H1 (cell line): ENCODE results near the gene TOMM22. TPM values are rescaled to one million over a fixed set of nuclear protein-coding genes. Genes with fewer than 3 reads are reported as not detected.

Source experiments
- CTCF ChIA-PET: fragments of 300-600 bp; sonication (Branson Sonifier 250); formaldehyde crosslinking; loops from one replicate; lab custom pipeline; 2021; ENCODE audit not compliant: partially characterized antibody; lab: Charles Lee
- POLR2A ChIA-PET: fragments of 300-600 bp; sonication (Branson Sonifier 250); formaldehyde crosslinking; loops from one replicate; lab custom pipeline; 2021; ENCODE audit warnings: inconsistent platforms; ENCODE audit not compliant: partially characterized antibody; lab: Charles Lee
- DNase-seq, 2 experiments: peaks; one replicate each; pipeline versions ENCODE4 v3.0.0 to v3.0.0-alpha.2; 2010 to 2022; ENCODE audit warnings: low spot score in 2 of 2, low read depth in 1 of 2, mixed read lengths in 1 of 2
- FAIRE-seq: peaks from 2 replicates; lab custom pipeline; 2011; peaks lifted over from hg19 to GRCh38; lab: Jason Lieb, UNC
- H2AFZ ChIP-seq: 2 replicates; pipeline ENCODE4 v1.8.1; 2012; ENCODE audit warnings: low read length, inconsistent platforms
- H2AK5ac ChIP-seq: 2 replicates; pipeline ENCODE4 v1.6.1; 2013; ENCODE audit warnings: low read depth, low read length
- H2BK120ac ChIP-seq: replicated peaks from 2 replicates; pipeline ENCODE3; 2013; ENCODE audit warnings: low read depth, low read length, inconsistent platforms
- H2BK12ac ChIP-seq: 2 replicates; pipeline ENCODE4 v1.6.1; 2013; ENCODE audit warnings: low read depth, low read length
- H2BK15ac ChIP-seq: 2 replicates; pipeline ENCODE4 v1.6.1; 2013; ENCODE audit warnings: low read length
- H2BK20ac ChIP-seq: 2 replicates; pipeline ENCODE4 v1.6.1; 2013; ENCODE audit warnings: low read length
- H2BK5ac ChIP-seq: 2 replicates; pipeline ENCODE4 v1.6.1; 2013; ENCODE audit warnings: low read depth, low read length
- H3K14ac ChIP-seq: 2 replicates; pipeline ENCODE4 v1.6.1; 2013; ENCODE audit warnings: inconsistent platforms; ENCODE audit not compliant: insufficient read length
- H3K18ac ChIP-seq: 2 replicates; pipeline ENCODE4 v1.6.1; 2013; ENCODE audit warnings: low read length; ENCODE audit errors: extremely low read depth
- H3K23ac ChIP-seq: 2 replicates; pipeline ENCODE4 v1.6.1; 2013; ENCODE audit warnings: inconsistent platforms; ENCODE audit not compliant: insufficient read length
- H3K23me2 ChIP-seq: 2 replicates; pipeline ENCODE4 v1.6.1; 2013; ENCODE audit warnings: low read depth, low read length
- H3K27ac ChIP-seq: 2 replicates; pipeline ENCODE4 v1.6.1; 2011; ENCODE audit warnings: low read depth, low read length, inconsistent platforms
- H3K27me3 ChIP-seq, 4 experiments: replicated peaks in 1 of 4; 1 replicate in 1 of 4; 2 replicates in 3 of 4; pipeline versions ENCODE4 v1.6.1 to v1.8.1; 2011 to 2013; ENCODE audit warnings: low read length in 3 of 4, mild to moderate bottlenecking in 3 of 4, inconsistent platforms in 2 of 4, mixed read lengths in 2 of 4, moderate library complexity in 1 of 4; ENCODE audit not compliant: control insufficient read depth in 3 of 4, insufficient read depth in 3 of 4; ENCODE audit errors: extremely low read depth in 1 of 4
- H3K36me3 ChIP-seq, 4 experiments: 2 replicates each; pipeline versions ENCODE4 v1.6.1 to v1.8.1; 2011 to 2013; ENCODE audit warnings: mild to moderate bottlenecking in 4 of 4, low read length in 3 of 4, moderate library complexity in 2 of 4, control low read depth in 1 of 4, inconsistent platforms in 1 of 4; ENCODE audit not compliant: insufficient read depth in 4 of 4, control insufficient read depth in 2 of 4
- H3K4ac ChIP-seq: replicated peaks from 2 replicates; pipeline ENCODE3; 2013; ENCODE audit warnings: low read length, low read depth, mixed read lengths, inconsistent platforms; ENCODE audit not compliant: insufficient read length
- H3K4me1 ChIP-seq, 4 experiments: replicated peaks in 1 of 4; 1 replicate in 1 of 4; 2 replicates in 3 of 4; pipeline versions ENCODE4 v1.6.1 to v1.8.1; 2011 to 2013; ENCODE audit warnings: low read length in 3 of 4, inconsistent platforms in 2 of 4, mixed read lengths in 1 of 4; ENCODE audit not compliant: insufficient read depth in 4 of 4, control insufficient read depth in 3 of 4
- H3K4me2 ChIP-seq, 2 experiments: 2 replicates each; pipeline versions ENCODE4 v1.6.1 to v1.8.1; 2011 to 2013; ENCODE audit warnings: low read depth in 2 of 2, low read length in 2 of 2, control low read depth in 1 of 2, inconsistent platforms in 1 of 2, mild to moderate bottlenecking in 1 of 2; ENCODE audit not compliant: insufficient read depth in 1 of 2
- H3K4me3 ChIP-seq, 4 experiments: fragments of 200-600, 300-600 bp in 1 of 4; sonication (generic), shearing (Covaris generic), sonication (Bioruptor Twin) in 1 of 4; 2 replicates each; pipeline versions ENCODE4 v1.5.1 to v1.8.1; 2011 to 2016; ENCODE audit warnings: low read length in 4 of 4, low read depth in 3 of 4, control low read depth in 2 of 4, inconsistent platforms in 2 of 4, mild to moderate bottlenecking in 2 of 4, mixed read lengths in 1 of 4, moderate library complexity in 1 of 4; ENCODE audit not compliant: insufficient read depth in 2 of 4; ENCODE audit errors: extremely low read depth in 1 of 4
- H3K56ac ChIP-seq: replicated peaks from 2 replicates; pipeline ENCODE3; 2013; ENCODE audit warnings: low read depth, mild to moderate bottlenecking, mixed read lengths, low read length, inconsistent platforms; ENCODE audit not compliant: insufficient read length
- H3K79me1 ChIP-seq: 2 replicates; pipeline ENCODE4 v1.6.1; 2013; ENCODE audit warnings: low read depth, low read length, control low read depth
- H3K79me2 ChIP-seq, 2 experiments: 2 replicates each; pipeline versions ENCODE4 v1.6.1 to v1.8.1; 2012 to 2013; ENCODE audit warnings: low read length in 2 of 2, mild to moderate bottlenecking in 2 of 2, inconsistent platforms in 1 of 2; ENCODE audit not compliant: insufficient read depth in 2 of 2, control insufficient read depth in 1 of 2
- H3K9ac ChIP-seq, 4 experiments: replicated peaks in 1 of 4; 1 replicate in 1 of 4; 2 replicates in 3 of 4; pipeline versions ENCODE4 v1.6.1 to v1.8.1; 2011 to 2013; ENCODE audit warnings: low read depth in 3 of 4, low read length in 3 of 4, control low read depth in 2 of 4, mild to moderate bottlenecking in 2 of 4, moderate library complexity in 2 of 4, inconsistent platforms in 1 of 4; ENCODE audit errors: extremely low read depth in 1 of 4
- H3K9me3 ChIP-seq, 2 experiments: 2 replicates each; pipeline versions ENCODE4 v1.6.1 to v1.8.1; 2012 to 2013; ENCODE audit warnings: mild to moderate bottlenecking in 2 of 2, moderate library complexity in 2 of 2, control low read depth in 1 of 2, inconsistent platforms in 1 of 2, low read depth in 1 of 2, low read length in 1 of 2, mixed read lengths in 1 of 2; ENCODE audit not compliant: insufficient read depth in 2 of 2
- H4K20me1 ChIP-seq, 2 experiments: replicated peaks in 1 of 2; 2 replicates each; pipeline versions ENCODE3 to v1.8.1; 2011 to 2013; ENCODE audit warnings: inconsistent platforms in 2 of 2, low read length in 2 of 2, mild to moderate bottlenecking in 1 of 2; ENCODE audit not compliant: insufficient read depth in 2 of 2, control insufficient read depth in 1 of 2
- H4K5ac ChIP-seq: 2 replicates; pipeline ENCODE4 v1.6.1; 2013; ENCODE audit warnings: low read length, low read depth, mixed read lengths, inconsistent platforms; ENCODE audit not compliant: insufficient read length
- H4K8ac ChIP-seq: 2 replicates; pipeline ENCODE4 v1.8.0; 2013; ENCODE audit warnings: mild to moderate bottlenecking, moderate library complexity, low read length, inconsistent platforms; ENCODE audit not compliant: insufficient read depth; ENCODE audit errors: extremely low read depth
- H4K91ac ChIP-seq: replicated peaks from 2 replicates; pipeline ENCODE3; 2013; ENCODE audit warnings: low read length, mixed read lengths, inconsistent platforms; ENCODE audit not compliant: insufficient read length
- ASH2L ChIP-seq: fragments of 200-600, 300-600 bp; sonication (generic); IDR thresholded peaks from one replicate; pipeline ENCODE4 v1.7.1; 2017; ENCODE audit warnings: low read length
- ATF2 ChIP-seq: IDR thresholded peaks from 2 replicates; pipeline ENCODE4 v1.6.1; 2012; ENCODE audit warnings: low read length, inconsistent platforms
- BCL11A ChIP-seq, 2 experiments: IDR thresholded peaks; one replicate each; pipeline ENCODE4 v1.6.1; 2011; ENCODE audit warnings: low read depth in 2 of 2, low read length in 2 of 2, mild to moderate bottlenecking in 2 of 2
- CHD2 ChIP-seq: IDR thresholded peaks from 2 replicates; pipeline ENCODE4 v1.6.1; 2012; ENCODE audit warnings: low read length, improper control_type of control experiment
- EGR1 ChIP-seq: IDR thresholded peaks from 2 replicates; pipeline ENCODE4 v1.6.1; 2011; ENCODE audit warnings: low read depth, low read length, borderline replicate concordance
- KDM4A ChIP-seq: IDR thresholded peaks from one replicate; pipeline ENCODE4 v1.7.1; 2012; ENCODE audit warnings: low read depth, mild to moderate bottlenecking, moderate library complexity, low read length, inconsistent platforms; ENCODE audit not compliant: severe bottlenecking
- NANOG ChIP-seq: IDR thresholded peaks from 2 replicates; pipeline ENCODE4 v1.6.1; 2011; ENCODE audit warnings: low read length, low read depth, mild to moderate bottlenecking, inconsistent platforms; ENCODE audit not compliant: insufficient read depth, poor library complexity, severe bottlenecking
- NRF1 ChIP-seq: IDR thresholded peaks from 2 replicates; pipeline ENCODE4 v1.6.1; 2011; ENCODE audit warnings: mild to moderate bottlenecking, low read depth, low read length, improper control_type of control experiment
- POLR2AphosphoS5 ChIP-seq: IDR thresholded peaks from 2 replicates; pipeline ENCODE4 v1.6.1; 2011; ENCODE audit warnings: low read depth, low read length
- WGBS, 2 experiments: shearing (Covaris generic) in 1 of 2; methylation state at CpG; one replicate each; pipeline versions ENCODE4 v1.1.6 to v1.1.7; 2013 to 2015; ENCODE audit warnings: low lambda C conversion rate in 2 of 2, mixed read lengths in 2 of 2, inconsistent platforms in 1 of 2, low coverage in 1 of 2, missing lambda C conversion rate in 1 of 2; ENCODE audit not compliant: insufficient replicate concordance in 2 of 2, insufficient coverage in 1 of 2, insufficient read length in 1 of 2; ENCODE audit errors: extremely low coverage in 1 of 2, missing lambda C conversion rate in 1 of 2; 5-methylcytosine and 5-hydroxymethylcytosine counted together
- polyA plus RNA-seq, 7 experiments: library from polyadenylated mRNA; depleted of rRNA in 3 of 7; stranded (reverse) in 5 of 7; unstranded in 2 of 7; fragments of >200 nt in 5 of 7; fragments of 200-250 nt in 2 of 7; gene quantifications; 1 replicate in 5 of 7; 2 replicates in 1 of 7; 4 replicates in 1 of 7; pipeline versions ENCODE4 v1.2.1 to v1.2.3, GENCODE V29; 2011 to 2013; ENCODE audit warnings: missing spikeins in 2 of 7, mixed read lengths in 2 of 7
- total RNA-seq: library from RNA; stranded (reverse); fragmentation: NEBNext Ultra II Directional; extraction: Animal tissue kit (Norgen Biotek cat#: 25700); gene quantifications from 2 replicates; pipeline ENCODE4 v1.2.1, GENCODE V29; 2021

The TOMM22 gene
- total and polyA plus RNA-seq, 2 of the 8 experiments (the other 6 are each of a cell fraction or from before 2014, with no cell fraction given): 84.0 to 125 TPM

GRCh38 chr22:38733724-38734381, 52.1 kb downstream of the TOMM22 start:
- no peaks in the 10 kb centered on the region for H3K79me1 ChIP-seq
- H3K4me3 ChIP-seq: no peak overlapping the region
- peaks cover 11 to 37% (median 31%) of the 10 kb centered on the region in 4 experiments; a peak in 7 of 8 replicates for H3K36me3 ChIP-seq
- H3K4me2 ChIP-seq: no peak overlapping the region
- TF ChIP-seq POLR2AphosphoS5 (0 out of 2 replicates have a peak, but pooled peaks have one; percentile 28), KDM4A (no peak), EGR1 (no peak), NRF1 (no peak), BCL11A (IDR thresholded peaks at IDR 0.05; ENCODE audit: low read depth in 2 of 2, low read length in 2 of 2) (no peak), ATF2 (no peak), NANOG (no peak), CHD2 (no peak), ASH2L (no peak)
- no peak overlapping the region for H4K8ac ChIP-seq
- H3K79me2 ChIP-seq: no peaks in the 10 kb centered on the region
- H4K91ac ChIP-seq: no peak overlapping the region
- CTCF ChIA-PET: interaction anchor here (0.6 to 11.1 kb wide), 14 partner anchors 8 to 599 kb away, joined by 3 to 124 read pairs (median 4); partner anchors contain the start of genes DNAL4 and SUN2
- no peak overlapping the region for H2AFZ ChIP-seq
- DNase-seq: no peak
- no peak overlapping the region for H2BK5ac ChIP-seq
- H3K23me2 ChIP-seq: no peaks in the 10 kb centered on the region
- H3K23ac ChIP-seq: no peak overlapping the region
- H4K20me1 ChIP-seq: peaks cover 6 to 10% of the 10 kb centered on the region in 2 experiments
- H2BK15ac ChIP-seq: no peak overlapping the region
- no peak for FAIRE-seq
- no peak overlapping the region for H2BK120ac ChIP-seq
- H3K56ac ChIP-seq: no peak overlapping the region
- H2AK5ac ChIP-seq: no peak overlapping the region
- H3K9me3 ChIP-seq: no peaks in the 10 kb centered on the region
- H3K4me1 ChIP-seq: no peaks in the 10 kb centered on the region
- H3K27me3 ChIP-seq: no peaks in the 10 kb centered on the region
- no peak overlapping the region for H3K9ac ChIP-seq
- H2BK20ac ChIP-seq: no peak overlapping the region
- no peak overlapping the region for H4K5ac ChIP-seq
- H3K18ac ChIP-seq: no peak overlapping the region
- H2BK12ac ChIP-seq: no peak overlapping the region
- POLR2A ChIA-PET: interaction anchor here (0.8 to 13.2 kb wide), 7 partner anchors 8 to 52 kb away, joined by 3 to 112 read pairs (median 4); partner anchors contain the start of genes GTPBP1 and TOMM22
- H3K27ac ChIP-seq: no peak overlapping the region
- H3K14ac ChIP-seq: no peak overlapping the region
- H3K4ac ChIP-seq: no peak overlapping the region
- WGBS, 2 experiments: 89% methylated on average over 8 of the region's 8 CpGs; no CpG with 5 or more reads in 1 of the 2 experiments
